Gastroesophageal sphincter (tissue), 4 donors: Measurements from ENCODE around the gene RASSF7. TPM values are rescaled to one million over a fixed set of nuclear protein-coding genes. Genes with fewer than 3 reads are reported as not detected.

Experiments used
- ATAC-seq: fragments of 150-250 bp; one replicate; pipeline ENCODE4 v1.9.1; 2016; ENCODE audit warnings: mild to moderate bottlenecking, moderate library complexity
- H3K27ac ChIP-seq, 4 donors: fragments of 200-600 bp; sonication (generic) in 3 of 4; 1 replicate in 3 of 4; 2 replicates in 1 of 4; pipeline ENCODE4 v1.5.1; 2016 to 2019
- H3K27me3 ChIP-seq: fragments of 200-600 bp; sonication (generic); one replicate; pipeline ENCODE4 v1.5.1; 2019
- H3K36me3 ChIP-seq, 2 donors: fragments of 200-600 bp; sonication (generic); one replicate each; pipeline ENCODE4 v1.5.1; 2019; ENCODE audit warnings: control low read depth in 1 of 2
- H3K4me1 ChIP-seq, 3 donors: fragments of 200-600 bp; sonication (generic); 1 replicate in 2 of 3; 2 replicates in 1 of 3; pipeline ENCODE4 v1.5.1; 2016 to 2019; ENCODE audit warnings: control low read depth in 2 of 3
- H3K4me3 ChIP-seq, 2 donors: fragments of 200-600 bp; sonication (generic); one replicate each; pipeline ENCODE4 v1.5.1; 2019; ENCODE audit warnings: mild to moderate bottlenecking in 1 of 2, moderate library complexity in 1 of 2
- H3K9me3 ChIP-seq, 3 donors: fragments of 200-600 bp; sonication (generic); one replicate each; pipeline ENCODE4 v1.5.1; 2017 to 2019; ENCODE audit warnings: control low read depth in 2 of 3
- CTCF ChIP-seq, 4 experiments: fragments of 200-600 bp in 2 of 4; fragments of 450-650 bp in 2 of 4; sonication (generic) in 1 of 4; IDR thresholded peaks; one replicate each; pipeline ENCODE4 v1.5.1; 2017 to 2019; ENCODE audit warnings: antibody characterized with exemption in 4 of 4, mild to moderate bottlenecking in 2 of 4, moderate library complexity in 2 of 4
- EP300 ChIP-seq: sonication (generic); formaldehyde crosslinking; IDR thresholded peaks from one replicate; pipeline ENCODE4 v1.6.1; 2017; ENCODE audit warnings: antibody characterized with exemption, mild to moderate bottlenecking
- POLR2A ChIP-seq, 2 donors: fragments of 450-650 bp; IDR thresholded peaks; one replicate each; pipeline ENCODE4 v1.6.1; 2017; ENCODE audit warnings: antibody characterized with exemption in 2 of 2, mild to moderate bottlenecking in 2 of 2, moderate library complexity in 1 of 2
- POLR2AphosphoS5 ChIP-seq: sonication (generic); formaldehyde crosslinking; IDR thresholded peaks from one replicate; pipeline ENCODE4 v1.6.1; 2017; ENCODE audit warnings: antibody characterized with exemption
- WGBS, 2 donors: methylation state at CpG; one replicate each; pipeline ENCODE4 v1.1.5; 2018; ENCODE audit warnings: low coverage in 1 of 2; 5-methylcytosine and 5-hydroxymethylcytosine counted together
- total RNA-seq, 4 donors: library from RNA; depleted of rRNA; stranded (reverse); fragments of >200 nt; gene quantifications; one replicate each; pipeline ENCODE4 v1.1.0, GENCODE V29; 2016

The RASSF7 gene
- total RNA-seq, 4 donors from 2014 or later = 3.4 to 12.5 (median 8.6) TPM

GRCh38 chr11:553988-554340 lies 6.8 kb upstream of the RASSF7 start:
- Histone ChIP-seq H3K27ac (no peak overlapping the region), H3K4me1 (peaks cover 0 to 25% (median 12%) of the 10 kb centered on the region in 3 donors), H3K4me3 (no peak overlapping the region), H3K36me3 (peaks cover 0 to 7% of the 10 kb centered on the region in 2 donors), H3K9me3 (no peaks in the 10 kb centered on the region), H3K27me3 (peaks cover 97% of the 10 kb centered on the region)
- no peak for ATAC-seq
- TF ChIP-seq POLR2AphosphoS5 (no peak), POLR2A (IDR thresholded peaks at IDR 0.05) (no peak), CTCF (IDR thresholded peaks at IDR 0.05) (no peak), EP300 (no peak)
- WGBS, 2 donors = no CpG with 5 or more reads among the region's 11 CpGs

DNA sequence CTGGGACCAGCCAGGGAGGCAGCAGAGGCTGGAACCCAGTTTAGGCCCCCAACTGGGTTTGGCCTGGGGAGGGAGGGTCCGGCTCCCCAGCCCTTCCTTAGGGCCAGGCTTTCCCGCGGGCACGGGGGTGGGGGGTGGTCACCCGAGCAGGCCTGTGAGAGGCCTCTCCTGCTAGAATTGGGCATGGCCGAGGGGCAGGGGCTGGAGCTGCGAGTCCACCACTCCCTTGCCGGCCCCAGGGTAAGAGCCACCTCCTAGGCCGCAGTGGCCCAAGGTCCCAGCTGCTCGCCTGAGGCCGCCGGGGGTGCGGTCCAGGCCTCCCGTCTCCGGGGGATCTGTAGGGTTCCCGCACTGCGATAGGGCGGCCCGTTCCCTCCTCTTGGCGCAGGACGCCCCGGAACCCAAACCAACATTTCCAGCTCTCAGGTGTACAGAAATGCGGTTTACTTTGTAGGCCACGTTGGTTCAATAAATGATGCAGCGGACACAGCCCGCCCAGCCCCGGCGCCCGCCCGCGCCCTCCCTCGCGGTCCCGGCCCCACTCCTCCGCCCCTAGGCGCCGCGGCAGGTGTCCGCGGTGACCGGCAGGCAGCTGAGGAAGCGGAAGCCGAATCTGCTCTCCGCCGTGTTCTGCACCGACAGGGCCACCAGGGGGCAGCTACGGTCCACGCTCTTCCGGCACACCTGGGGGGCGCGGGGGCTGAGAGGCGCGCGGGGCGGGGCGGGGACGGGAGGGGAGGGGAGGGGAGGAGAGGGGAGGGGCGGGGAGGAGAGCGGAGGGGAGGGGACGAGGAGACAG lies 6.1 kb upstream of the RASSF7 start:
- ATAC-seq = peak; percentile 40
- TF ChIP-seq POLR2AphosphoS5 (no peak), CTCF (IDR thresholded peaks at IDR 0.05) (peak in 3 of 4 experiments; percentile 43 to 74 (median 67))
- Histone ChIP-seq H3K36me3 (peaks cover 0 to 7% of the 10 kb centered on the region in 2 donors), H3K9me3 (no peaks in the 10 kb centered on the region), H3K27me3 (peaks cover 100% of the 10 kb centered on the region), H3K27ac (no peak overlapping the region), H3K4me1 (peaks cover 0 to 25% (median 12%) of the 10 kb centered on the region in 3 donors), H3K4me3 (peak overlapping the region in 1 of 2 donors; percentile 38)
- no CpG with 5 or more reads among the region's 60 CpGs for WGBS, 2 donors

DNA sequence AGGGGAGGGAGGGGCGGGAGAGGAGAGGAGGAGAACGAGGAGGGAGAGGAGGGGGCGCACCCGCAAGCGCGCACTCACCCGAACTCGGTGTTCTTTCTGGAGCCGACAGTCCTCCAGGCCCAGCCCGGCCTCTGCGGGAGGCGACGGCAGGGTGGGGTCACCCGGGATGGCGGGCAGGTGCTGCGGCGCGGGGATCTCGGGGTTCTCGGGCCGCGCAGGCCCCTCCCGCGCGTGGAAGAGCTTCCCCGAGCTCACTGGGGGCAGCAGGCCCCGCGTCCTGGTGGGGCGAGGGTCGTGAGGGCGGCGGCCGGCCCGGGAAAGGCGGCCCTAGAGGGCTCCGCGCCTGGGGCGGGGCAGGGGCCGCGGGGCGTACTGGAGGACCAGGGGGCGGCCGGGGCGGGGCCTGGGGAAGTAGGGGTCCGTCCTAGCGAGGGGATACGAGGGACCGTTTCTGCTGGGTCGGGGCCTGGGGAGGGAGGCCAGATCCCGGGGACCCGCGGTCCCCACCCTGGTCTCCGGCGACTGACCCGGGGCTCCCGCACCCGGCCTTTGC lies 5.5 kb upstream of the RASSF7 start:
- H3K36me3 ChIP-seq = peaks cover 0 to 2% of the 10 kb centered on the region in 2 donors
- 0% methylated on average over 4 of the region's 57 CpGs; no CpG with 5 or more reads in 1 of the 2 donors for WGBS, 2 donors
- H3K4me1 ChIP-seq = peaks cover 0 to 31% (median 17%) of the 10 kb centered on the region in 3 donors

DNA sequence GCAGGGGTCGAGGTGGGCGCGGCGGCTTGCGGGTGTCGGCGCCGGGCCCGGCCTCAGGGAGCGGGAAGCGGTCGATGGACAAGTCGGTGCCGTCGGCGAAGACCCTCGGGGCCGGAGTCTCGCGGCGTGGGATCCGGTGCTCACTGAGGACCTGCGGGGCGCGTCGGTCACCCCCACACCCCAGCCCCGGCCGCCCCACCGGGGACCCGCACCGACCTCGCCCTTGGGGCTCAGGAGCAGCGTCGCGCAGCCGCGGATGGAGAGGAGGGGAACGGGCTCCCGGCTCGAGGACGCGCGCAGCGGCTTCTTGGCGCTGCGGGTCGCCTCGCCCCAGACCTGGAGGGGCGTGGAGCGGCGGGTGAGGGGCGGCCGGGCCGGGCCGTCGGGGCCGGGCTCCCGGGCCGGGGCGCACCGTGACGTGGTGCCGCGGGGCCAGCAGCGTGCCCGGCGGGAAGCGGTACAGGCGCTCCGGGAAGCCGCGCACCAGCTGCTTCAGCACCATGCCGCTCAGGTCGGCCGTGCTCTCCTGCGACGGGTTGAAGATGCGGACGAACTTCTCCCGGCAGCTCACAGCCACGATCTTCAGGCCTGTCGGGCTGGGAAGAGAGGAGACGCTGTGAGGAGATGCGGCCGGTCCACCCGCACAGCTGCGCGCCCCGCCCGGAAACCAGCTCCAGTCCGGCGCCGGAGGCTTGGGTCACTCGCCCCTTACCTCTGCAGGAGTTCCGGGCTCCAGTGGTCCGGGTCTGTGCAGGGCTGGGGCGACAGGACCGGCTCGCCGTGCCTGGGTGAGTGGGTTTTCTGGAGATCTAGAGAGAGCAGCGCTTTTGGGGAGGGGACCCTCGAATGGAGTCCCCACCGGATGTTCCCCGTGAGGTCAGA lies 4.7 kb upstream of the RASSF7 start:
- peaks cover 0 to 34% (median 17%) of the 10 kb centered on the region in 3 donors for H3K4me1 ChIP-seq
- peaks cover 89% of the 10 kb centered on the region for H3K27me3 ChIP-seq
- no peaks in the 10 kb centered on the region for H3K36me3 ChIP-seq
- no peak overlapping the region for H3K27ac ChIP-seq
- no CpG with 5 or more reads among the region's 104 CpGs for WGBS, 2 donors
- no peak for TF ChIP-seq POLR2A (IDR thresholded peaks at IDR 0.05)
- no peak for TF ChIP-seq CTCF (IDR thresholded peaks at IDR 0.05)
- no peak for TF ChIP-seq EP300
- no peak for TF ChIP-seq POLR2AphosphoS5
- H3K4me3 ChIP-seq = peak overlapping the region in 1 of 2 donors; percentile 38
- H3K9me3 ChIP-seq = no peaks in the 10 kb centered on the region
- ATAC-seq = no peak

More for the DNA sequence above, 5.5 kb upstream of the RASSF7 start:
- ATAC-seq = no peak
- H3K9me3 ChIP-seq = no peaks in the 10 kb centered on the region
- H3K4me3 ChIP-seq = peak overlapping the region in 1 of 2 donors; percentile 38
- peaks cover 96% of the 10 kb centered on the region for H3K27me3 ChIP-seq
- TF ChIP-seq POLR2AphosphoS5 = no peak
- TF ChIP-seq CTCF (IDR thresholded peaks at IDR 0.05) = no peak
- no peak for TF ChIP-seq POLR2A (IDR thresholded peaks at IDR 0.05)
- no peak for TF ChIP-seq EP300
- no peak overlapping the region for H3K27ac ChIP-seq
